WTC11 (cell line): ENCODE data around the gene BSPH1.
A peak's percentile ranks its signal among the peaks of the same experiment; 100 is the strongest.

Experiments
- CBFB ChIP-seq: sonication (generic); formaldehyde crosslinking; IDR thresholded peaks from 2 replicates; pipeline ENCODE4 v1.8.1; 2022; ENCODE audit warnings: mild to moderate bottlenecking, low read depth, missing genetic modification reagents
- ETV6 ChIP-seq: sonication (generic); formaldehyde crosslinking; IDR thresholded peaks from 2 replicates; pipeline ENCODE4 v1.8.1; 2022; ENCODE audit warnings: mild to moderate bottlenecking, missing genetic modification reagents
- FOXK1 ChIP-seq: sonication (generic); formaldehyde crosslinking; IDR thresholded peaks from 2 replicates; pipeline ENCODE4 v1.8.0; 2022; ENCODE audit warnings: mild to moderate bottlenecking, moderate library complexity, missing genetic modification reagents
- GABPB1 ChIP-seq: sonication (generic); formaldehyde crosslinking; IDR thresholded peaks from 2 replicates; pipeline ENCODE4 v1.8.1; 2023; ENCODE audit warnings: mild to moderate bottlenecking, missing genetic modification reagents
- IRF2 ChIP-seq: sonication (generic); formaldehyde crosslinking; IDR thresholded peaks from 2 replicates; pipeline ENCODE4 v1.8.0; 2022; ENCODE audit warnings: low read depth, missing genetic modification reagents, borderline replicate concordance
- NR2C2 ChIP-seq: sonication (generic); formaldehyde crosslinking; IDR thresholded peaks from 2 replicates; pipeline ENCODE4 v1.8.0; 2022; ENCODE audit warnings: mild to moderate bottlenecking, missing genetic modification reagents
- RORB ChIP-seq: fragments of 250-450 bp; sonication (Bioruptor Pico); IDR thresholded peaks from 2 replicates; pipeline ENCODE4 v1.9.0; 2021; ENCODE audit warnings: mild to moderate bottlenecking
- SMAD4 ChIP-seq: sonication (generic); formaldehyde crosslinking; IDR thresholded peaks from 2 replicates; pipeline ENCODE4 v1.8.0; 2022; ENCODE audit warnings: mild to moderate bottlenecking, missing genetic modification reagents
- ZNF317 ChIP-seq: sonication (generic); formaldehyde crosslinking; IDR thresholded peaks from 2 replicates; pipeline ENCODE4 v1.8.1; 2023; ENCODE audit warnings: low read depth, mild to moderate bottlenecking, moderate library complexity, missing genetic modification reagents, borderline replicate concordance
- TF ChIP-seq, protein P1 (sequence below): sonication (generic); formaldehyde crosslinking; IDR thresholded peaks from 2 replicates; pipeline ENCODE4 v1.8.1; 2022; ENCODE audit warnings: mild to moderate bottlenecking, moderate library complexity, missing genetic modification reagents
- TF ChIP-seq, protein P2 (sequence below): sonication (generic); formaldehyde crosslinking; IDR thresholded peaks from 2 replicates; pipeline ENCODE4 v1.8.0; 2022; ENCODE audit warnings: mild to moderate bottlenecking, missing genetic modification reagents
- TF ChIP-seq, protein P3 (sequence below): fragments of 200-600 bp; IDR thresholded peaks from 2 replicates; pipeline ENCODE4 v1.8.0; 2022; ENCODE audit warnings: antibody characterized with exemption
- TF ChIP-seq, protein P4 (sequence below): sonication (generic); formaldehyde crosslinking; IDR thresholded peaks from 2 replicates; pipeline ENCODE4 v1.8.1; 2022; ENCODE audit warnings: missing genetic modification reagents, borderline replicate concordance

DNA sequence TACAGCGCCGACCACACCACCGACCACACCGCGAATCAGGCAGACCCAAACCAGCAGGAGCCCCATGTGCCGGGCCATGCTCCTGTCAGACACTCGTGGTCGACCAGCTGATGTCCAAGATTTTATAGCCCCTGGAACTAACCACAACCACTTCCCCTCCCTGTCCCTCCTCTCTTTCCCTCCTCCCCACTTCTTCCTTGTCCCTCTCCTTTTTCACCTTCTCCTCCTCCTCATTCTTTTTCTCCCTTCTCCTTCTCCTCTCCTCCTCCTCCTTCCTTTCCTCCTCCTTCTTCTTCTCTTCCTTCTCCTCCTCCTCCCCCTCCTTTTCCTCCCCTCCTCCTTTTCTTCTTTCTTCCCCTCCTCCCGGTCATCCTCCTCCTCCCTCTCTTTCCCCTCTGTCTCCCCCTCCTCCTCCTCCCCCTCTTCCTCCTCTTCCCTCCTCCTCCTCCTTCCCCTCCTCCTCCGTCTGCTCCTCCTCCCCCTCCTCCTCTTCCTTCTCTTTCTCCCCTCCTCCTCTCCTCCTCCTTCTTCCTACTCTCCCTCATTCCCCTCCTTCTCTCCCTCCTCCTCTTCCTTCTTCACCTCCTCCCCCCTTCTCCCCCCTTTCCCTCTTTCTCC is 670 bp downstream of the BSPH1 start:
- TF ChIP-seq, protein P1, sequence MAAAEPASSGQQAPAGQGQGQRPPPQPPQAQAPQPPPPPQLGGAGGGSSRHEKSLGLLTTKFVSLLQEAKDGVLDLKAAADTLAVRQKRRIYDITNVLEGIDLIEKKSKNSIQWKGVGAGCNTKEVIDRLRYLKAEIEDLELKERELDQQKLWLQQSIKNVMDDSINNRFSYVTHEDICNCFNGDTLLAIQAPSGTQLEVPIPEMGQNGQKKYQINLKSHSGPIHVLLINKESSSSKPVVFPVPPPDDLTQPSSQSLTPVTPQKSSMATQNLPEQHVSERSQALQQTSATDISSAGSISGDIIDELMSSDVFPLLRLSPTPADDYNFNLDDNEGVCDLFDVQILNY (CRISPR knock-in tag): no peak
- TF ChIP-seq, protein P2, sequence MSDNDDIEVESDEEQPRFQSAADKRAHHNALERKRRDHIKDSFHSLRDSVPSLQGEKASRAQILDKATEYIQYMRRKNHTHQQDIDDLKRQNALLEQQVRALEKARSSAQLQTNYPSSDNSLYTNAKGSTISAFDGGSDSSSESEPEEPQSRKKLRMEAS (CRISPR knock-in tag): no peak
- TF ChIP-seq FOXK1 (CRISPR knock-in tag) (no peak), GABPB1 (no peak), NR2C2 (CRISPR knock-in tag) (no peak), CBFB (CRISPR knock-in tag) (no peak), RORB (no peak), ZNF317 (CRISPR knock-in tag) (no peak), IRF2 (CRISPR knock-in tag) (no peak), SMAD4 (CRISPR knock-in tag) (no peak), ETV6 (CRISPR knock-in tag) (no peak)
- TF ChIP-seq, protein P3, sequence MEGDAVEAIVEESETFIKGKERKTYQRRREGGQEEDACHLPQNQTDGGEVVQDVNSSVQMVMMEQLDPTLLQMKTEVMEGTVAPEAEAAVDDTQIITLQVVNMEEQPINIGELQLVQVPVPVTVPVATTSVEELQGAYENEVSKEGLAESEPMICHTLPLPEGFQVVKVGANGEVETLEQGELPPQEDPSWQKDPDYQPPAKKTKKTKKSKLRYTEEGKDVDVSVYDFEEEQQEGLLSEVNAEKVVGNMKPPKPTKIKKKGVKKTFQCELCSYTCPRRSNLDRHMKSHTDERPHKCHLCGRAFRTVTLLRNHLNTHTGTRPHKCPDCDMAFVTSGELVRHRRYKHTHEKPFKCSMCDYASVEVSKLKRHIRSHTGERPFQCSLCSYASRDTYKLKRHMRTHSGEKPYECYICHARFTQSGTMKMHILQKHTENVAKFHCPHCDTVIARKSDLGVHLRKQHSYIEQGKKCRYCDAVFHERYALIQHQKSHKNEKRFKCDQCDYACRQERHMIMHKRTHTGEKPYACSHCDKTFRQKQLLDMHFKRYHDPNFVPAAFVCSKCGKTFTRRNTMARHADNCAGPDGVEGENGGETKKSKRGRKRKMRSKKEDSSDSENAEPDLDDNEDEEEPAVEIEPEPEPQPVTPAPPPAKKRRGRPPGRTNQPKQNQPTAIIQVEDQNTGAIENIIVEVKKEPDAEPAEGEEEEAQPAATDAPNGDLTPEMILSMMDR: no peak
- TF ChIP-seq, protein P4, sequence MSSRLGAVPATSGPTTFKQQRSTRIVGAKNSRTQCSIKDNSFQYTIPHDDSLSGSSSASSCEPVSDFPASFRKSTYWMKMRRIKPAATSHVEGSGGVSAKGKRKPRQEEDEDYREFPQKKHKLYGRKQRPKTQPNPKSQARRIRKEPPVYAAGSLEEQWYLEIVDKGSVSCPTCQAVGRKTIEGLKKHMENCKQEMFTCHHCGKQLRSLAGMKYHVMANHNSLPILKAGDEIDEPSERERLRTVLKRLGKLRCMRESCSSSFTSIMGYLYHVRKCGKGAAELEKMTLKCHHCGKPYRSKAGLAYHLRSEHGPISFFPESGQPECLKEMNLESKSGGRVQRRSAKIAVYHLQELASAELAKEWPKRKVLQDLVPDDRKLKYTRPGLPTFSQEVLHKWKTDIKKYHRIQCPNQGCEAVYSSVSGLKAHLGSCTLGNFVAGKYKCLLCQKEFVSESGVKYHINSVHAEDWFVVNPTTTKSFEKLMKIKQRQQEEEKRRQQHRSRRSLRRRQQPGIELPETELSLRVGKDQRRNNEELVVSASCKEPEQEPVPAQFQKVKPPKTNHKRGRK: peak; percentile 99
